AG04450 (cell line): ENCODE measurements around the gene SCYGR3. TPM values are rescaled to one million over a fixed set of nuclear protein-coding genes. Genes with fewer than 3 reads are reported as not detected.

ENCODE experiments used
- CTCF ChIA-PET: fragments of 300-600, 350-600 bp; formaldehyde crosslinking; extraction: SDS; loops from one replicate; lab custom pipeline; 2022; ENCODE audit warnings: antibody characterized with exemption, inconsistent platforms; lab: Charles Lee
- POLR2A ChIA-PET: fragments of 350-600 bp; formaldehyde crosslinking; extraction: SDS; loops from one replicate; lab custom pipeline; 2021; ENCODE audit warnings: antibody characterized with exemption, inconsistent platforms; lab: Yijun Ruan, JAX
- DNase-seq: peaks from one replicate; pipeline ENCODE4 v3.0.0-alpha.2; 2011; ENCODE audit warnings: low read depth, low spot score
- H3K27ac ChIP-seq: one replicate; pipeline ENCODE4 v1.5.1; 2012; ENCODE audit warnings: low read depth, low read length, control low read depth
- H3K27me3 ChIP-seq: one replicate; pipeline ENCODE4 v1.6.0; 2012; ENCODE audit warnings: low read length; ENCODE audit not compliant: control insufficient read depth, insufficient read depth
- H3K4me3 ChIP-seq: 2 replicates; pipeline ENCODE4 v1.5.1; 2011; ENCODE audit warnings: mild to moderate bottlenecking, low read depth, low read length, control low read depth
- H3K9me3 ChIP-seq: 2 replicates; pipeline ENCODE4 v1.5.1; 2012; ENCODE audit warnings: low read length; ENCODE audit not compliant: control insufficient read depth, insufficient read depth
- polyA plus RNA-seq: library from polyadenylated mRNA; depleted of rRNA; stranded (reverse); fragments of >200 nt; gene quantifications from 2 replicates; pipeline ENCODE4 v1.2.3, GENCODE V29; 2011
- TF ChIP-seq, protein P1 (sequence below): IDR thresholded peaks from 2 replicates; pipeline ENCODE4 v1.5.1; 2011; ENCODE audit warnings: low read depth, low read length, control low read depth, inconsistent platforms

The SCYGR3 gene
- polyA plus RNA-seq, 1 experiment, result not detected

DNA sequence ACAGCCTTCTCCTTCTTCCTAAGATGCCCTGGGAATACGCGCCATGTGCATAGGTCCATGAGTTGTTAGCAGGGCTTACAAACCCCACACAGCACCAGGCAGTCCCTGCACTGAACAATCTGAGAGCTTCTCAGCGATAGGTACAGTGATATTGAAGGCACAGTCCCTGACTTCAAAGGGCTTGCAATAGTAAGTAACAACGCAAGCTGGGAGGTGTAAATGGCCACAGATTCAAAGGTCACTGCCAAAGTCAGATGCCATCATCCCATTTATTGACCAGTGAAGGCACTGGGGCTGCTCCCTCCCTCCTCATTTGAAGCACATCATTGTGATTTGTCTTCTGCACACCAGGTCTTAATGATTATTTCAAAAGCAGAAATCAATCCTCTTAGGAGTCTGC lies 541 bp upstream of the SCYGR3 start:
- ChIA-PET CTCF (no interaction called here), POLR2A (no interaction called here)
- no peaks in the 10 kb centered on the region; the same call in 1 of the 2 replicates for H3K9me3 ChIP-seq
- H3K27me3 ChIP-seq, result no peaks in the 10 kb centered on the region
- H3K27ac ChIP-seq, result no peak overlapping the region
- no peak for DNase-seq
- H3K4me3 ChIP-seq, result no peak overlapping the region
- TF ChIP-seq, protein P1, sequence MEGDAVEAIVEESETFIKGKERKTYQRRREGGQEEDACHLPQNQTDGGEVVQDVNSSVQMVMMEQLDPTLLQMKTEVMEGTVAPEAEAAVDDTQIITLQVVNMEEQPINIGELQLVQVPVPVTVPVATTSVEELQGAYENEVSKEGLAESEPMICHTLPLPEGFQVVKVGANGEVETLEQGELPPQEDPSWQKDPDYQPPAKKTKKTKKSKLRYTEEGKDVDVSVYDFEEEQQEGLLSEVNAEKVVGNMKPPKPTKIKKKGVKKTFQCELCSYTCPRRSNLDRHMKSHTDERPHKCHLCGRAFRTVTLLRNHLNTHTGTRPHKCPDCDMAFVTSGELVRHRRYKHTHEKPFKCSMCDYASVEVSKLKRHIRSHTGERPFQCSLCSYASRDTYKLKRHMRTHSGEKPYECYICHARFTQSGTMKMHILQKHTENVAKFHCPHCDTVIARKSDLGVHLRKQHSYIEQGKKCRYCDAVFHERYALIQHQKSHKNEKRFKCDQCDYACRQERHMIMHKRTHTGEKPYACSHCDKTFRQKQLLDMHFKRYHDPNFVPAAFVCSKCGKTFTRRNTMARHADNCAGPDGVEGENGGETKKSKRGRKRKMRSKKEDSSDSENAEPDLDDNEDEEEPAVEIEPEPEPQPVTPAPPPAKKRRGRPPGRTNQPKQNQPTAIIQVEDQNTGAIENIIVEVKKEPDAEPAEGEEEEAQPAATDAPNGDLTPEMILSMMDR, result no peak

DNA sequence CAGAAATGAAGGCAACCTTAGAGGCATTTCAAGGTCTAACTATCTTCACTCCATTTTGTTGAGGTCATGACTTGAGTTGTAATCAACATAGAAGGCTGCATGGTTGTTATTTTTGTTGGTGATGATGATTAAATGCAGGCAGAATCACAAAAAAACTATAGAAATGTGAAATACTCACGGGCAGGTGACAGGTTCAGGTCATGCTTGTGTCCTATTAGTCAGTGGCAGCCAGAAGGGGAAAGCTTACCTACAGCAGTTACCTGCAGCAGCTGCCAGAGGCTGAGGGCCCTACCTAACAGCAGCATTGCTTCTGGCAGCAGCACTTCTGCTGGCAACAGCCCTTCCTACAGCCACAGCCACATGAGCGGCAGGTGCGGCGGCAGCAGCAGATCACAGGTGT lies 394 bp downstream of the SCYGR3 start:
- no peak for DNase-seq
- POLR2A ChIA-PET, result no interaction called here
- Histone ChIP-seq H3K4me3 (no peak overlapping the region), H3K27ac (no peak overlapping the region), H3K27me3 (no peaks in the 10 kb centered on the region), H3K9me3 (no peaks in the 10 kb centered on the region; the same call in 1 of the 2 replicates)
- TF ChIP-seq, protein P1, result no peak
- CTCF ChIA-PET, result no interaction called here

DNA sequence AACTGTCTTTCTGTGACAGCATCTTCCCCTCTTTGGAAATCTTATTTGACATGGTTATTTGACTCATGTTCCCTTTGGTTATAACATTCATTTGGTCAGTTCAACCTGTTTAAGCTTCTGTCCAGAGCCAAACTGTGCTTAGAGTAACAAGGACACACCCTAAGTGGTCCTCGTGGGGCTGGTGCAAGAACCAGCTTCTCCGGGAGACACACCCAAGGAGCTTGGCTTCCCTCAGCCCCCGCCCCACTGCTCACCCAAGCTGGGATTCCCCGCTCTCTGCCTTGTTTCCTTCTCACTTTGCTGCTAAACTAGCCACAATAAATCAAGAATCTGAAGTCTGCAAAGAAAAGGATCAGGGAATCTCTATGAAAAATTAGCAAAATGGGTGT lies 1.4 kb downstream of the SCYGR3 start:
- CTCF ChIA-PET, result interaction anchor here (1.0 kb wide), 1 partner anchor 45 kb away, joined by 4 read pairs; no protein-coding TSS in a partner anchor
- POLR2A ChIA-PET, result no interaction called here
- no peaks in the 10 kb centered on the region for H3K27me3 ChIP-seq

DNA sequence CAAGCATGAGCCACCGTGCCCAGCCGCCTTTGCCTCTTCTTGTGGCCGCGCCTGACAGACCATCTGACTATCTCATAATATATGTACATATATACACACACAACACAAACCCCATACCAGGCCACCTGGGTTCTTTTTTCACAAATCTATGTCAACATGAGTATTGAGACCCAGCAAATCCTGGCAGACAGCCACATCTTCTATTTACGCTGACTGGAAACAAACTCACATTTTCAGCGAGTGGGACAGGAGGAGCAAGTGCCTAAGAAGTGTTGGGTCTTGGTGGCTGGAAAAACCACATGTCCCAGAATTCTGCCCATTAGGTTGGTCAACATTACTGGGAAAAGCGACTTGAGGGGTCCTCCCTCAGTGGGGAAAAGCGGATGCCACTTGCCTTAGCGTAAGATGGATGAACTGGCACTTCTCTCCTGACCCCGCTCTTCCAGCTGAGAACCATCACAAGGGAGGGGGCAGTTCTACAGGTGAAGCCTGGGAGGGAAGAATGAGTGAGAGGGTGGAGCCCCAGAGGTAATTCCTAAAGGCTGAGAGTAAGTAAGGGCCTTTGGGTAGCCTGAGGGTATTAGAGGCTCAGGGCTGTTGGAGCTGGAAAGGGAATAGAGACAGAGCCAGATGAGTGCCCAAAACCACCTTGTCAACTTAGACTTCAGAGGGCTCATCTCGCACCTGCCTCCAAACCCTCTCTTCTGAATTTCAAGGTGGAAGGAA lies 1.9 kb downstream of the SCYGR3 start:
- ChIA-PET POLR2A (no interaction called here), CTCF (interaction anchor here (1.0 kb wide), 1 partner anchor 46 kb away, joined by 4 read pairs; no protein-coding TSS in a partner anchor)
- TF ChIP-seq, protein P1, result no peak
- DNase-seq, result no peak
- Histone ChIP-seq H3K9me3 (no peaks in the 10 kb centered on the region; the same call in 1 of the 2 replicates), H3K4me3 (no peak overlapping the region), H3K27ac (no peak overlapping the region), H3K27me3 (no peaks in the 10 kb centered on the region)

More for the DNA sequence above, 1.4 kb downstream of the SCYGR3 start:
- Histone ChIP-seq H3K9me3 (no peaks in the 10 kb centered on the region; the same call in 1 of the 2 replicates), H3K4me3 (no peak overlapping the region), H3K27ac (no peak overlapping the region)
- TF ChIP-seq, protein P1, result no peak
- DNase-seq, result no peak

DNA sequence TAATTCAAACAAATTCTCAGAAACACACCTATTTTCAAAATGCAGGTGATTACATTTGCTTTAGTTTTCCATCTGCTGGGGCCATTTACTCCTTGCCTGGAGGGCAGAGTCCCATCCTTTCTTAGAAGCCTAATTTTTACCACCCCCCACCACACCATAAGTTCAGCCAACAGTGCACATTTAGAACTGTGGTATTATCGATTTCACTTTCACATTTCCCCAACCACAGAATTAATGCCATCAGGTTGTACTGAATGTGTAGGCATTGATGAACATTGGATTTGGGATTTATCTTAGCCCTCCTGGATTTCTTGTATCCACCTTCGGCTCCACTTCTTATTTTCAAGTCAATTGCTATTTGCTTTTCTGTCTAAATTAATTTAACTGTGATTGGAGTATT lies 4.5 kb downstream of the SCYGR3 start:
- Histone ChIP-seq H3K27me3 (no peaks in the 10 kb centered on the region), H3K4me3 (no peak overlapping the region), H3K27ac (no peak overlapping the region), H3K9me3 (no peaks in the 10 kb centered on the region; the same call in 1 of the 2 replicates)
- TF ChIP-seq, protein P1, result no peak
- no peak for DNase-seq
- CTCF ChIA-PET, result no interaction called here
- POLR2A ChIA-PET, result no interaction called here
